ENCODE measurements around the gene PCDHB8. TPM values are rescaled to one million over a fixed set of nuclear protein-coding genes. Genes with fewer than 3 reads are reported as not detected.
"Not testable (repeated sequence)": the region's sequence is repeated elsewhere in the genome, so short reads cannot be mapped to it uniquely, and the experiment has no call there.

The PCDHB8 gene
- total and polyA plus RNA-seq, 2 donors (not counting 3 experiments of a cell fraction or from before 2014, with no cell fraction given): 0.25 to 0.53 TPM

DNA sequence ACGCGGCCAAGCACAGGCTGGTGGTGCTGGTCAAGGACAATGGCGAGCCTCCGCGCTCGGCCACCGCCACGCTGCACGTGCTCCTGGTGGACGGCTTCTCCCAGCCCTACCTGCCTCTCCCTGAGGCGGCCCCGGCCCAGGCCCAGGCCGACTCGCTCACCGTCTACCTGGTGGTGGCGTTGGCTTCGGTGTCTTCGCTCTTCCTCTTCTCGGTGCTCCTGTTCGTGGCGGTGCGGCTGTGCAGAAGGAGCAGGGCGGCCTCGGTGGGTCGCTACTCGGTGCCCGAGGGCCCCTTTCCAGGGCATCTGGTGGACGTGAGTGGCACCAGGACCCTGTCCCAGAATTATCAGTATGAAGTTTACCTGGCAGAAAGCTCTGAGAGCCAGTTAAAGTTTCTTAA is 19.7 kb upstream of the PCDHB8 start:
- DNase-seq (ENCODE audit: low read depth, low spot score); H3K4me1 ChIP-seq (ENCODE audit: control insufficient read depth, extremely low read depth, insufficient read depth, low read length); H3K4me2 ChIP-seq (ENCODE audit: insufficient read depth, low read length); H3K36me3 ChIP-seq (ENCODE audit: control insufficient read depth in 2 of 2, extremely low read depth in 1 of 2, insufficient read depth in 2 of 2, low read length in 2 of 2); dilution Hi-C loops (cut with MboI; ENCODE audit: extremely low pct_ligation_motif_present, low sequenced_read_pairs); H3K27me3 ChIP-seq (ENCODE audit: control insufficient read depth in 2 of 2, insufficient read depth in 2 of 2, low read length in 2 of 2); POLR2A ChIA-PET; H3K9ac ChIP-seq (replicated peaks; ENCODE audit: extremely low read depth, insufficient read depth, low read length); H3K27ac ChIP-seq (ENCODE audit: insufficient read depth, low read depth, low read length); H3K4me3 ChIP-seq (replicated peaks in 1 of 3; ENCODE audit: insufficient read depth in 1 of 3, low read depth in 1 of 3, low read length in 3 of 3); H4K20me1 ChIP-seq (replicated peaks; ENCODE audit: control insufficient read depth, extremely low read depth, insufficient read depth, low read length); H3K79me2 ChIP-seq (ENCODE audit: control insufficient read depth, insufficient read depth, low read length); CTCF ChIA-PET; BruUV-seq (replicated peaks); FAIRE-seq; intact Hi-C loops (cut with micrococcal nuclease); H3K9me3 ChIP-seq (replicated peaks; ENCODE audit: control insufficient read depth, insufficient read depth, low read length); H3K9me1 ChIP-seq (replicated peaks; ENCODE audit: control insufficient read depth, extremely low read depth, insufficient read depth, low read length); H2AFZ ChIP-seq (ENCODE audit: low read depth, low read length): not testable (repeated sequence)

- H3K36me3 ChIP-seq (ENCODE audit: control insufficient read depth in 2 of 2, extremely low read depth in 1 of 2, insufficient read depth in 2 of 2, low read length in 2 of 2): no peaks in the 10 kb centered on the region
- no peak within 1 kb of the TSS for H3K9ac ChIP-seq (replicated peaks; ENCODE audit: extremely low read depth, insufficient read depth, low read length)
- FAIRE-seq: no peak
- dilution Hi-C loops (cut with MboI; ENCODE audit: extremely low pct_ligation_motif_present, low sequenced_read_pairs) (no loop called here), intact Hi-C loops (cut with micrococcal nuclease) (no loop called here)
- POLR2A ChIA-PET: no interaction called here
- no peak within 1 kb of the TSS for H2AFZ ChIP-seq (ENCODE audit: low read depth, low read length)
- H3K79me2 ChIP-seq (ENCODE audit: control insufficient read depth, insufficient read depth, low read length): no peaks in the 10 kb centered on the region
- H3K27ac ChIP-seq (ENCODE audit: insufficient read depth, low read depth, low read length): no peak within 1 kb of the TSS
- CTCF ChIA-PET: no interaction called here
- no peaks in the 10 kb centered on the region for H3K27me3 ChIP-seq (ENCODE audit: control insufficient read depth in 2 of 2, insufficient read depth in 2 of 2, low read length in 2 of 2)
- no peaks in the 10 kb centered on the region for H3K4me1 ChIP-seq (ENCODE audit: control insufficient read depth, extremely low read depth, insufficient read depth, low read length)
- H3K4me2 ChIP-seq (ENCODE audit: insufficient read depth, low read length): no peak within 1 kb of the TSS
- no peaks in the 10 kb centered on the region for H3K9me1 ChIP-seq (replicated peaks; ENCODE audit: control insufficient read depth, extremely low read depth, insufficient read depth, low read length)
- no peaks in the 10 kb centered on the region for H4K20me1 ChIP-seq (replicated peaks; ENCODE audit: control insufficient read depth, extremely low read depth, insufficient read depth, low read length)
- peak; percentile 35 for DNase-seq (ENCODE audit: low read depth, low spot score)
- TF ChIP-seq, protein P1, sequence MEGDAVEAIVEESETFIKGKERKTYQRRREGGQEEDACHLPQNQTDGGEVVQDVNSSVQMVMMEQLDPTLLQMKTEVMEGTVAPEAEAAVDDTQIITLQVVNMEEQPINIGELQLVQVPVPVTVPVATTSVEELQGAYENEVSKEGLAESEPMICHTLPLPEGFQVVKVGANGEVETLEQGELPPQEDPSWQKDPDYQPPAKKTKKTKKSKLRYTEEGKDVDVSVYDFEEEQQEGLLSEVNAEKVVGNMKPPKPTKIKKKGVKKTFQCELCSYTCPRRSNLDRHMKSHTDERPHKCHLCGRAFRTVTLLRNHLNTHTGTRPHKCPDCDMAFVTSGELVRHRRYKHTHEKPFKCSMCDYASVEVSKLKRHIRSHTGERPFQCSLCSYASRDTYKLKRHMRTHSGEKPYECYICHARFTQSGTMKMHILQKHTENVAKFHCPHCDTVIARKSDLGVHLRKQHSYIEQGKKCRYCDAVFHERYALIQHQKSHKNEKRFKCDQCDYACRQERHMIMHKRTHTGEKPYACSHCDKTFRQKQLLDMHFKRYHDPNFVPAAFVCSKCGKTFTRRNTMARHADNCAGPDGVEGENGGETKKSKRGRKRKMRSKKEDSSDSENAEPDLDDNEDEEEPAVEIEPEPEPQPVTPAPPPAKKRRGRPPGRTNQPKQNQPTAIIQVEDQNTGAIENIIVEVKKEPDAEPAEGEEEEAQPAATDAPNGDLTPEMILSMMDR (IDR thresholded peaks at IDR 0.05; ENCODE audit: extremely low read depth in 1 of 2, insufficient read depth in 1 of 2, low read depth in 1 of 2, low read length in 2 of 2): peak; percentile 19 to 30
- no peak for TF ChIP-seq POLR2AphosphoS5 (IDR thresholded peaks at IDR 0.05; ENCODE audit: insufficient read depth, low read depth, low read length)
- no peak within 1 kb of the TSS for H3K4me3 ChIP-seq (replicated peaks in 1 of 3; ENCODE audit: insufficient read depth in 1 of 3, low read depth in 1 of 3, low read length in 3 of 3)
- BruUV-seq (replicated peaks): no TSS peak
- H3K9me3 ChIP-seq (replicated peaks; ENCODE audit: control insufficient read depth, insufficient read depth, low read length): no peaks in the 10 kb centered on the region
Observed at GRCh38 chr5:141172381-141173204, 5.0 kb upstream of the PCDHB8 start, which contains the start of gene PCDHB7. Gene PCDHB7, plus strand, starts transcription at chr5:141172644. Its CDS starts 192 bp downstream, at chr5:141172836.

DNA sequence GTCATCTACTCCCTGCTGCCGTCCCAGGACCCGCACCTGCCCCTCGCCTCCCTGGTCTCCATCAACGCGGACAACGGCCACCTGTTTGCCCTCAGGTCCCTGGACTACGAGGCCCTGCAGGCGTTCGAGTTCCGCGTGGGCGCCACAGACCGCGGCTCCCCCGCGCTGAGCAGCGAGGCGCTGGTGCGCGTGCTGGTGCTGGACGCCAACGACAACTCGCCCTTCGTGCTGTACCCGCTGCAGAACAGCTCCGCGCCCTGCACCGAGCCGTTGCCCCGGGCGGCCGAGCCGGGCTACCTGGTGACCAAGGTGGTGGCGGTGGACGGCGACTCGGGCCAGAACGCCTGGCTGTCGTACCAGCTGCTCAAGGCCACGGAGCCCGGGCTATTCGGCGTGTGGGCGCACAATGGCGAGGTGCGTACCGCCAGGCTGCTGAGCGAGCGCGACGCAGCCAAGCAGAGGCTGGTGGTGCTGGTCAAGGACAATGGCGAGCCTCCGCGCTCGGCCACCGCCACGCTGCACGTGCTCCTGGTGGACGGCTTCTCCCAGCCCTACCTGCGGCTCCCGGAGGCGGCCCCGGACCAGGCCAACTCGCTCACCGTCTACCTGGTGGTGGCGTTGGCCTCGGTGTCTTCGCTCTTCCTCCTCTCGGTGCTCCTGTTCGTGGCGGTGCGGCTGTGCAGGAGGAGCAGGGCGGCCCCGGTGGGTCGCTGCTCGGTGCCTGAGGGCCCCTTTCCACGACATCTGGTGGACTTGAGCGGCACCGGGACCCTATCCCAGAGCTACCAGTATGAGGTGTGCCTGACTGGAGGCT is 3.1 kb upstream of the PCDHB8 start:
- H3K36me3 ChIP-seq (ENCODE audit: control insufficient read depth in 2 of 2, extremely low read depth in 1 of 2, insufficient read depth in 2 of 2, low read length in 2 of 2); H3K4me2 ChIP-seq (ENCODE audit: insufficient read depth, low read length); H3K27me3 ChIP-seq (ENCODE audit: control insufficient read depth in 2 of 2, insufficient read depth in 2 of 2, low read length in 2 of 2); H3K4me3 ChIP-seq (replicated peaks in 1 of 3; ENCODE audit: insufficient read depth in 1 of 3, low read depth in 1 of 3, low read length in 3 of 3); intact Hi-C loops (cut with micrococcal nuclease); BruUV-seq (replicated peaks); DNase-seq (ENCODE audit: low read depth, low spot score); POLR2A ChIA-PET; FAIRE-seq; H3K4me1 ChIP-seq (ENCODE audit: control insufficient read depth, extremely low read depth, insufficient read depth, low read length); H4K20me1 ChIP-seq (replicated peaks; ENCODE audit: control insufficient read depth, extremely low read depth, insufficient read depth, low read length); dilution Hi-C loops (cut with MboI; ENCODE audit: extremely low pct_ligation_motif_present, low sequenced_read_pairs); H3K9me1 ChIP-seq (replicated peaks; ENCODE audit: control insufficient read depth, extremely low read depth, insufficient read depth, low read length); H3K27ac ChIP-seq (ENCODE audit: insufficient read depth, low read depth, low read length); H3K79me2 ChIP-seq (ENCODE audit: control insufficient read depth, insufficient read depth, low read length); H2AFZ ChIP-seq (ENCODE audit: low read depth, low read length); CTCF ChIA-PET; H3K9ac ChIP-seq (replicated peaks; ENCODE audit: extremely low read depth, insufficient read depth, low read length); H3K9me3 ChIP-seq (replicated peaks; ENCODE audit: control insufficient read depth, insufficient read depth, low read length): not testable (repeated sequence)
